Measurements from ENCODE around the gene SDK2.

Gene SDK2

GRCh38 chr17:73350864-73351263 is 293.4 kb downstream of the SDK2 start:
- H3K27ac ChIP-seq (ENCODE audit: low read depth, low read length): no peak overlapping the region
- no peak overlapping the region for H3K4me3 ChIP-seq (ENCODE audit: low read length)
- H3K9me3 ChIP-seq (ENCODE audit: control insufficient read depth, insufficient read depth, low read length): no peaks in the 10 kb centered on the region
- H4K20me1 ChIP-seq (ENCODE audit: control insufficient read depth, insufficient read depth, low read depth, low read length): no peaks in the 10 kb centered on the region
- no peaks in the 10 kb centered on the region for H3K9me2 ChIP-seq (replicated peaks; ENCODE audit: control insufficient read depth, low read length)
- no peaks in the 10 kb centered on the region for H3K27me3 ChIP-seq (ENCODE audit: control insufficient read depth, low read length)
- H3K36me3 ChIP-seq (ENCODE audit: control insufficient read depth, low read length): no peaks in the 10 kb centered on the region
- H3K4me2 ChIP-seq (ENCODE audit: low read length): no peak overlapping the region
- no peaks in the 10 kb centered on the region for H3K4me1 ChIP-seq (ENCODE audit: control insufficient read depth, low read length)
- no peaks in the 10 kb centered on the region for H3K79me2 ChIP-seq (ENCODE audit: control insufficient read depth, low read length)
- TF ChIP-seq EZH2phosphoT487 (IDR thresholded peaks at IDR 0.05; ENCODE audit: borderline replicate concordance, low read length) (no peak), CTCF (IDR thresholded peaks at IDR 0.05; ENCODE audit: low read depth, low read length, poor library complexity, severe bottlenecking) (no peak)
- no peaks in the 10 kb centered on the region for H3F3A ChIP-seq (ENCODE audit: control insufficient read depth, insufficient read depth)

GRCh38 chr17:73349647-73350046 is 294.6 kb downstream of the SDK2 start:
- Histone ChIP-seq H3K4me2 (ENCODE audit: low read length) (no peak overlapping the region), H3K27me3 (ENCODE audit: control insufficient read depth, low read length) (no peaks in the 10 kb centered on the region), H4K20me1 (ENCODE audit: control insufficient read depth, insufficient read depth, low read depth, low read length) (no peaks in the 10 kb centered on the region), H3K36me3 (ENCODE audit: control insufficient read depth, low read length) (no peaks in the 10 kb centered on the region), H3F3A (ENCODE audit: control insufficient read depth, insufficient read depth) (no peaks in the 10 kb centered on the region), H3K9me2 (replicated peaks; ENCODE audit: control insufficient read depth, low read length) (no peaks in the 10 kb centered on the region), H3K4me3 (ENCODE audit: low read length) (no peak overlapping the region), H3K9me3 (ENCODE audit: control insufficient read depth, insufficient read depth, low read length) (no peaks in the 10 kb centered on the region), H3K4me1 (ENCODE audit: control insufficient read depth, low read length) (no peaks in the 10 kb centered on the region), H3K79me2 (ENCODE audit: control insufficient read depth, low read length) (no peaks in the 10 kb centered on the region), H3K27ac (ENCODE audit: low read depth, low read length) (no peak overlapping the region)
- TF ChIP-seq EZH2phosphoT487 (IDR thresholded peaks at IDR 0.05; ENCODE audit: borderline replicate concordance, low read length): no peak
- TF ChIP-seq CTCF (IDR thresholded peaks at IDR 0.05; ENCODE audit: low read depth, low read length, poor library complexity, severe bottlenecking): no peak

- H3K9me2 ChIP-seq (replicated peaks; ENCODE audit: control insufficient read depth, low read length): no peaks in the 10 kb centered on the region
- no peaks in the 10 kb centered on the region for H3K27me3 ChIP-seq (ENCODE audit: control insufficient read depth, low read length)
- H3K4me1 ChIP-seq (ENCODE audit: control insufficient read depth, low read length): no peaks in the 10 kb centered on the region
- no peaks in the 10 kb centered on the region for H3K79me2 ChIP-seq (ENCODE audit: control insufficient read depth, low read length)
- H3K27ac ChIP-seq (ENCODE audit: low read depth, low read length): no peak overlapping the region
- H3K36me3 ChIP-seq (ENCODE audit: control insufficient read depth, low read length): no peaks in the 10 kb centered on the region
- H4K20me1 ChIP-seq (ENCODE audit: control insufficient read depth, insufficient read depth, low read depth, low read length): no peaks in the 10 kb centered on the region
- H3K4me3 ChIP-seq (ENCODE audit: low read length): no peak overlapping the region
- H3F3A ChIP-seq (ENCODE audit: control insufficient read depth, insufficient read depth): no peaks in the 10 kb centered on the region
- no peak overlapping the region for H3K4me2 ChIP-seq (ENCODE audit: low read length)
- TF ChIP-seq CTCF (IDR thresholded peaks at IDR 0.05; ENCODE audit: low read depth, low read length, poor library complexity, severe bottlenecking): no peak
- no peak for TF ChIP-seq EZH2phosphoT487 (IDR thresholded peaks at IDR 0.05; ENCODE audit: borderline replicate concordance, low read length)
- no peaks in the 10 kb centered on the region for H3K9me3 ChIP-seq (ENCODE audit: control insufficient read depth, insufficient read depth, low read length)
Observed at GRCh38 chr17:73349138-73349537, 295.1 kb downstream of the SDK2 start.

- no peak overlapping the region for H3K4me3 ChIP-seq (ENCODE audit: low read length)
- H4K20me1 ChIP-seq (ENCODE audit: control insufficient read depth, insufficient read depth, low read depth, low read length): no peaks in the 10 kb centered on the region
- no peaks in the 10 kb centered on the region for H3K9me2 ChIP-seq (replicated peaks; ENCODE audit: control insufficient read depth, low read length)
- H3F3A ChIP-seq (ENCODE audit: control insufficient read depth, insufficient read depth): no peaks in the 10 kb centered on the region
- H3K27ac ChIP-seq (ENCODE audit: low read depth, low read length): no peak overlapping the region
- H3K4me2 ChIP-seq (ENCODE audit: low read length): no peak overlapping the region
- H3K27me3 ChIP-seq (ENCODE audit: control insufficient read depth, low read length): no peaks in the 10 kb centered on the region
- H3K36me3 ChIP-seq (ENCODE audit: control insufficient read depth, low read length): no peaks in the 10 kb centered on the region
- H3K79me2 ChIP-seq (ENCODE audit: control insufficient read depth, low read length): no peaks in the 10 kb centered on the region
- no peaks in the 10 kb centered on the region for H3K4me1 ChIP-seq (ENCODE audit: control insufficient read depth, low read length)
- TF ChIP-seq CTCF (IDR thresholded peaks at IDR 0.05; ENCODE audit: low read depth, low read length, poor library complexity, severe bottlenecking) (no peak), EZH2phosphoT487 (IDR thresholded peaks at IDR 0.05; ENCODE audit: borderline replicate concordance, low read length) (no peak)
- no peaks in the 10 kb centered on the region for H3K9me3 ChIP-seq (ENCODE audit: control insufficient read depth, insufficient read depth, low read length)
Observed at GRCh38 chr17:73348829-73349095, 295.5 kb downstream of the SDK2 start.

All from DOHH2 (cell line).